SK-N-SH (cell line): ENCODE data around the gene CCR5.

Experiments
- MXI1 ChIP-seq: IDR thresholded peaks from 2 replicates; pipeline ENCODE4 v1.6.1; 2012; ENCODE audit warnings: mild to moderate bottlenecking, low read depth, low read length, improper control_type of control experiment
- NRF1 ChIP-seq: IDR thresholded peaks from 2 replicates; pipeline ENCODE4 v1.6.1; 2012; ENCODE audit warnings: low read depth, mild to moderate bottlenecking, low read length
- POLR2AphosphoS5 ChIP-seq: IDR thresholded peaks from 2 replicates; pipeline ENCODE4 v1.6.1; 2012; ENCODE audit warnings: low read depth, low read length
- RFX5 ChIP-seq: IDR thresholded peaks from 2 replicates; pipeline ENCODE4 v1.6.1; 2012; ENCODE audit warnings: mild to moderate bottlenecking, improper control_type of control experiment, low read length
- RXRA ChIP-seq: IDR thresholded peaks from 2 replicates; pipeline ENCODE4 v1.4.0; 2012; ENCODE audit warnings: low read depth, mild to moderate bottlenecking, borderline replicate concordance
- SIN3A ChIP-seq: IDR thresholded peaks from 2 replicates; pipeline ENCODE4 v1.6.1; 2012; ENCODE audit warnings: low read depth, mild to moderate bottlenecking, low read length, moderate library complexity, borderline replicate concordance
- TF ChIP-seq, protein P1 (sequence below): fragments of 200-600 bp; sonication (generic); IDR thresholded peaks from 2 replicates; pipeline ENCODE4 v1.6.1; 2017; ENCODE audit warnings: antibody characterized with exemption, mild to moderate bottlenecking, moderate library complexity
- TF ChIP-seq, protein P2 (sequence below): IDR thresholded peaks from 2 replicates; pipeline ENCODE4 v1.6.1; 2012; ENCODE audit warnings: mild to moderate bottlenecking, low read depth, low read length, moderate library complexity

DNA sequence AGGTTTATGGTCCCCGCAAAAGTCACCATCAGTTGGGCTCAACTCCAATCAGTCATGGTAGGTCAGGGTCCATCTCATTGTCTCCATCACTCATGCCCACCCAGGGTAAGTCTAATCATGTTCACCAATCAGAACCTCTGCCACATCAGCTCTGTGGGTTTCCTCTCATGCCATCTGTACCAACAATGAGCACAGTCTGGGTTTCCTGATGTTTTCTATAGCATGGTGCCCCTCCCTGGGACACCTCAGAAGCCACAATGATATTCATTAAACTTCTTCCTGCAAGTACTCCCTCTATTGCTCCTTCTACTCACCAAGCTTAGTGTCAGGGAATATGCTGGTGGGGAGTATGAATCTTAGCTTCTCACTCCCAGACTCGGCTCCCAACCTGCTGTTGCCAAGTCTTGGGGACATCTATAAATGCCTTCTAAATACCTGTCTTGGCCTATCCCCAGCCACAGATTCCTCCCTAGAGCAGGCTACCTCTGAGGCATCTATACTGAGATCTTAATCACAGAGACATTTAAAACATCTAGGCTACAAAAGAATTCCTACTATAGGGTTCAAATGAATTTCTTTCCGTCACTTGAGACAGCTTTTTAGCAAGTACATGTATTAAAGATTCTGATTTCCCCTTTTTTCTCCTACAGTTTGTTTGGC is 21.8 kb upstream of the CCR5 start:
- TF ChIP-seq MXI1 (no peak), NRF1 (no peak), POLR2AphosphoS5 (no peak), SIN3A (no peak), RXRA (no peak), RFX5 (no peak)
- TF ChIP-seq, protein P1, sequence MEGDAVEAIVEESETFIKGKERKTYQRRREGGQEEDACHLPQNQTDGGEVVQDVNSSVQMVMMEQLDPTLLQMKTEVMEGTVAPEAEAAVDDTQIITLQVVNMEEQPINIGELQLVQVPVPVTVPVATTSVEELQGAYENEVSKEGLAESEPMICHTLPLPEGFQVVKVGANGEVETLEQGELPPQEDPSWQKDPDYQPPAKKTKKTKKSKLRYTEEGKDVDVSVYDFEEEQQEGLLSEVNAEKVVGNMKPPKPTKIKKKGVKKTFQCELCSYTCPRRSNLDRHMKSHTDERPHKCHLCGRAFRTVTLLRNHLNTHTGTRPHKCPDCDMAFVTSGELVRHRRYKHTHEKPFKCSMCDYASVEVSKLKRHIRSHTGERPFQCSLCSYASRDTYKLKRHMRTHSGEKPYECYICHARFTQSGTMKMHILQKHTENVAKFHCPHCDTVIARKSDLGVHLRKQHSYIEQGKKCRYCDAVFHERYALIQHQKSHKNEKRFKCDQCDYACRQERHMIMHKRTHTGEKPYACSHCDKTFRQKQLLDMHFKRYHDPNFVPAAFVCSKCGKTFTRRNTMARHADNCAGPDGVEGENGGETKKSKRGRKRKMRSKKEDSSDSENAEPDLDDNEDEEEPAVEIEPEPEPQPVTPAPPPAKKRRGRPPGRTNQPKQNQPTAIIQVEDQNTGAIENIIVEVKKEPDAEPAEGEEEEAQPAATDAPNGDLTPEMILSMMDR: no peak
- TF ChIP-seq, protein P2, sequence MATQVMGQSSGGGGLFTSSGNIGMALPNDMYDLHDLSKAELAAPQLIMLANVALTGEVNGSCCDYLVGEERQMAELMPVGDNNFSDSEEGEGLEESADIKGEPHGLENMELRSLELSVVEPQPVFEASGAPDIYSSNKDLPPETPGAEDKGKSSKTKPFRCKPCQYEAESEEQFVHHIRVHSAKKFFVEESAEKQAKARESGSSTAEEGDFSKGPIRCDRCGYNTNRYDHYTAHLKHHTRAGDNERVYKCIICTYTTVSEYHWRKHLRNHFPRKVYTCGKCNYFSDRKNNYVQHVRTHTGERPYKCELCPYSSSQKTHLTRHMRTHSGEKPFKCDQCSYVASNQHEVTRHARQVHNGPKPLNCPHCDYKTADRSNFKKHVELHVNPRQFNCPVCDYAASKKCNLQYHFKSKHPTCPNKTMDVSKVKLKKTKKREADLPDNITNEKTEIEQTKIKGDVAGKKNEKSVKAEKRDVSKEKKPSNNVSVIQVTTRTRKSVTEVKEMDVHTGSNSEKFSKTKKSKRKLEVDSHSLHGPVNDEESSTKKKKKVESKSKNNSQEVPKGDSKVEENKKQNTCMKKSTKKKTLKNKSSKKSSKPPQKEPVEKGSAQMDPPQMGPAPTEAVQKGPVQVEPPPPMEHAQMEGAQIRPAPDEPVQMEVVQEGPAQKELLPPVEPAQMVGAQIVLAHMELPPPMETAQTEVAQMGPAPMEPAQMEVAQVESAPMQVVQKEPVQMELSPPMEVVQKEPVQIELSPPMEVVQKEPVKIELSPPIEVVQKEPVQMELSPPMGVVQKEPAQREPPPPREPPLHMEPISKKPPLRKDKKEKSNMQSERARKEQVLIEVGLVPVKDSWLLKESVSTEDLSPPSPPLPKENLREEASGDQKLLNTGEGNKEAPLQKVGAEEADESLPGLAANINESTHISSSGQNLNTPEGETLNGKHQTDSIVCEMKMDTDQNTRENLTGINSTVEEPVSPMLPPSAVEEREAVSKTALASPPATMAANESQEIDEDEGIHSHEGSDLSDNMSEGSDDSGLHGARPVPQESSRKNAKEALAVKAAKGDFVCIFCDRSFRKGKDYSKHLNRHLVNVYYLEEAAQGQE: no peak
